ENCODE data around the gene C2orf68.

Gene C2orf68

GRCh38 chr2:85607268-85608215, 4.3 kb downstream of the C2orf68 start (continued):
- TF ChIP-seq PRDM2 (tag by site-specific recombination; IDR thresholded peaks at IDR 0.05; ENCODE audit: borderline replicate concordance) (no peak), REPIN1 (tag by site-specific recombination; IDR thresholded peaks at IDR 0.05; ENCODE audit: low read depth) (no peak), ZNF221 (tag by site-specific recombination; IDR thresholded peaks at IDR 0.05; ENCODE audit: borderline replicate concordance) (no peak), ZNF416 (tag by site-specific recombination; IDR thresholded peaks at IDR 0.05) (no peak), RBAK (tag by site-specific recombination; IDR thresholded peaks at IDR 0.05) (no peak), ZNF585B (tag by site-specific recombination; IDR thresholded peaks at IDR 0.05) (no peak), TCF7L2 (IDR thresholded peaks at IDR 0.05; ENCODE audit: borderline replicate concordance, low read depth, low read length) (no peak), ZNF596 (tag by site-specific recombination; IDR thresholded peaks at IDR 0.05) (no peak), ZFHX2 (tag by site-specific recombination; conservative IDR thresholded peaks at IDR 0.05) (no peak), SALL2 (tag by site-specific recombination; IDR thresholded peaks at IDR 0.05; ENCODE audit: borderline replicate concordance) (no peak)

GRCh38 chr2:85606116-85606455, 5.8 kb downstream of the C2orf68 start:
- Histone ChIP-seq H3K4me1 (ENCODE audit: control insufficient read depth, insufficient read depth, low read length) (peaks cover 9% of the 10 kb centered on the region), H3K36me3 (ENCODE audit: control insufficient read depth in 2 of 2, insufficient read depth in 1 of 2, low read length in 2 of 2) (peaks cover 8 to 32% of the 10 kb centered on the region in 2 experiments; a peak in 2 of 3 replicates), H3K9me3 (ENCODE audit: control insufficient read depth, insufficient read depth, low read depth, low read length) (no peaks in the 10 kb centered on the region), H3K27ac (ENCODE audit: extremely low read depth, low read depth, low read length) (no peak overlapping the region), H3K4me3 (ENCODE audit: low read depth, low read length) (no peak overlapping the region)
- ChIA-PET CTCF (interaction anchor here (0.6 to 1.3 kb wide), 3 partner anchors 9 to 186 kb away, joined by 3 to 4 read pairs (median 3); no protein-coding TSS in a partner anchor), POLR2A (interaction anchor here (0.9 to 4.7 kb wide), 7 partner anchors 10 to 67 kb away, joined by 3 to 43 read pairs (median 6); partner anchors contain the start of genes GGCX, MAT2A, RNF181 and USP39)
- TF ChIP-seq TRIM28 (IDR thresholded peaks at IDR 0.05; ENCODE audit: borderline replicate concordance, low read length): no peak
- no peak for TF ChIP-seq SP2 (tag by site-specific recombination; IDR thresholded peaks at IDR 0.05)
- TF ChIP-seq REPIN1 (tag by site-specific recombination; IDR thresholded peaks at IDR 0.05; ENCODE audit: low read depth): no peak
- TF ChIP-seq TCF7L2 (IDR thresholded peaks at IDR 0.05; ENCODE audit: borderline replicate concordance, low read depth, low read length): no peak
- TF ChIP-seq ZNF202 (tag by site-specific recombination; IDR thresholded peaks at IDR 0.05; ENCODE audit: borderline replicate concordance): no peak
- no peak for TF ChIP-seq ZNF776 (tag by site-specific recombination; IDR thresholded peaks at IDR 0.05; ENCODE audit: borderline replicate concordance)

GRCh38 chr2:85605406-85606115, 6.3 kb downstream of the C2orf68 start:
- ChIA-PET CTCF (interaction anchor here (0.6 to 1.3 kb wide), 4 partner anchors 9 to 186 kb away, joined by 3 to 5 read pairs (median 4); no protein-coding TSS in a partner anchor), POLR2A (interaction anchor here (0.9 to 4.7 kb wide), 8 partner anchors 10 to 67 kb away, joined by 3 to 43 read pairs (median 5); partner anchors contain the start of genes GGCX, MAT2A, RNF181 and USP39)
- Histone ChIP-seq H3K4me3 (ENCODE audit: low read depth, low read length) (no peak overlapping the region), H3K4me1 (ENCODE audit: control insufficient read depth, insufficient read depth, low read length) (peaks cover 9% of the 10 kb centered on the region), H3K27ac (ENCODE audit: extremely low read depth, low read depth, low read length) (no peak overlapping the region), H3K36me3 (ENCODE audit: control insufficient read depth in 2 of 2, insufficient read depth in 1 of 2, low read length in 2 of 2) (peaks cover 8 to 32% of the 10 kb centered on the region in 2 experiments; a peak in 2 of 3 replicates), H3K9me3 (ENCODE audit: control insufficient read depth, insufficient read depth, low read depth, low read length) (no peaks in the 10 kb centered on the region)
- TF ChIP-seq PRDM10 (tag by site-specific recombination; IDR thresholded peaks at IDR 0.05): peak; percentile 65; the same call in 1 of the 2 replicates
- TF ChIP-seq ZNF362 (tag by site-specific recombination; IDR thresholded peaks at IDR 0.05): no peak
- peak; percentile 52; the same call in 1 of the 2 replicates for TF ChIP-seq MYNN (tag by site-specific recombination; IDR thresholded peaks at IDR 0.05; ENCODE audit: borderline replicate concordance)
- peak; percentile 9; the same call in 1 of the 2 replicates for TF ChIP-seq GLIS1 (tag by site-specific recombination; IDR thresholded peaks at IDR 0.05)

Data from HEK293 (cell line).